Vagina (tissue), 2 donors: ENCODE measurements around the gene GOSR2.

Experiments used
- POLR2A ChIP-seq, 2 donors: fragments of 450-650 bp; IDR thresholded peaks; one replicate each; pipeline ENCODE4 v1.6.1; 2017; ENCODE audit warnings: antibody characterized with exemption in 2 of 2, mild to moderate bottlenecking in 2 of 2, moderate library complexity in 2 of 2
- TF ChIP-seq, protein P1 (sequence below), 3 experiments: fragments of 450-650 bp in 2 of 3; fragments of 200-600 bp in 1 of 3; sonication (generic) in 1 of 3; IDR thresholded peaks; one replicate each; pipeline ENCODE4 v1.5.1; 2017 to 2019; ENCODE audit warnings: antibody characterized with exemption in 3 of 3, mild to moderate bottlenecking in 2 of 3, moderate library complexity in 2 of 3

DNA sequence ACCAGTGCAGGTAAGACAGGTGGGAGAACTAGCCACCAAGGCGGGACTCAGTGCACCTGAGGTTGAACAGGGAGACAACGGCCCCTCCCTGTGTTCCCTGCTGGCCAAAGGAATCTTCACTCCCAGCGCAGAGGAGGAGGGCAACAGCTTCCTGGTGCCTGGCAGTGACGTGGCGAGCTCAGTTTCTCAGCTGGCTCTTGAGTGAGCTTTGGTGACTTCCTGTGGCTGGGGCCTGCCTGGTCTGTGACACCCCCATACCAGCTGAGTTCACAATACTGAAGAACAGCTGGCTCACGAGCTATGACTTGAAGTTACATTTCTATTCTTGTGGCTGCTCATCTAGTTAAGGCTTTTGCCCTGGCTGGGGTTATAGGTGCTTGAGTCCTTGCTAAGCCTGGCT is 45.5 kb upstream of the GOSR2 start:
- TF ChIP-seq, protein P1, sequence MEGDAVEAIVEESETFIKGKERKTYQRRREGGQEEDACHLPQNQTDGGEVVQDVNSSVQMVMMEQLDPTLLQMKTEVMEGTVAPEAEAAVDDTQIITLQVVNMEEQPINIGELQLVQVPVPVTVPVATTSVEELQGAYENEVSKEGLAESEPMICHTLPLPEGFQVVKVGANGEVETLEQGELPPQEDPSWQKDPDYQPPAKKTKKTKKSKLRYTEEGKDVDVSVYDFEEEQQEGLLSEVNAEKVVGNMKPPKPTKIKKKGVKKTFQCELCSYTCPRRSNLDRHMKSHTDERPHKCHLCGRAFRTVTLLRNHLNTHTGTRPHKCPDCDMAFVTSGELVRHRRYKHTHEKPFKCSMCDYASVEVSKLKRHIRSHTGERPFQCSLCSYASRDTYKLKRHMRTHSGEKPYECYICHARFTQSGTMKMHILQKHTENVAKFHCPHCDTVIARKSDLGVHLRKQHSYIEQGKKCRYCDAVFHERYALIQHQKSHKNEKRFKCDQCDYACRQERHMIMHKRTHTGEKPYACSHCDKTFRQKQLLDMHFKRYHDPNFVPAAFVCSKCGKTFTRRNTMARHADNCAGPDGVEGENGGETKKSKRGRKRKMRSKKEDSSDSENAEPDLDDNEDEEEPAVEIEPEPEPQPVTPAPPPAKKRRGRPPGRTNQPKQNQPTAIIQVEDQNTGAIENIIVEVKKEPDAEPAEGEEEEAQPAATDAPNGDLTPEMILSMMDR (IDR thresholded peaks at IDR 0.05) = no peak
- no peak for TF ChIP-seq POLR2A (IDR thresholded peaks at IDR 0.05)
